ENCODE measurements around the gene PSMD10. TPM values are rescaled to one million over a fixed set of nuclear protein-coding genes. Genes with fewer than 3 reads are reported as not detected.
A peak's percentile ranks its signal among the peaks of the same experiment; 100 is the strongest.

PSMD10 gene
- polyA plus RNA-seq, 1 donor from 2014 or later = 50.8 TPM

DNA sequence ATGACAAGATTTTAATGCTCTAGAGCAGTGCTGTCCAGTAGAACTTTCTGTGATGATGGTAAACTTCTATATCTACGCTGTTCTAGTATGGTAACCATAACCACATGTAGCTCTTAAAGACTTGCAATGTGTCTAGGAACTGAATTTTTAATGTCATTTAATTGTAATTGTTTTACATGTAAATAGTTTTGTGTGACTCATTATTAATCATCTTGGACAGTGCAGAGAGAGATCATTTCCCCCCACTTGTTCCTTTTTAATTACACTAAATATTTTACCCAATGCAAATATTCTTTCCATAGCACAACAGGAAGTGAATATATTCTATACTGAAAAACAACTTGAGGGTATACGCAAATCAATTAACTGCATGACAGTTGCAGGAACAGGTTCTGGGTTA is 6.0 kb upstream of the PSMD10 start:
- H3K4me3 Mint-ChIP-seq = no peak overlapping the region
- H3K4me1 Mint-ChIP-seq = peaks cover 0 to 5% (median 0%) of the 10 kb centered on the region in 3 donors
- H3K36me3 Mint-ChIP-seq = no peaks in the 10 kb centered on the region
- no peaks in the 10 kb centered on the region for H3K27me3 Mint-ChIP-seq
- no peaks in the 10 kb centered on the region for H3K9me3 Mint-ChIP-seq
- H3K27ac Mint-ChIP-seq = no peak overlapping the region

GRCh38 chrX:108091878-108092291 is 543 bp upstream of the PSMD10 start:
- H3K36me3 Mint-ChIP-seq = no peaks in the 10 kb centered on the region
- H3K9me3 Mint-ChIP-seq = no peaks in the 10 kb centered on the region
- no peaks in the 10 kb centered on the region for H3K27me3 Mint-ChIP-seq
- H3K27ac Mint-ChIP-seq = no peak overlapping the region
- peaks cover 0 to 5% (median 3%) of the 10 kb centered on the region in 3 donors for H3K4me1 Mint-ChIP-seq
- H3K4me3 Mint-ChIP-seq = no peak overlapping the region

- Mint-ChIP-seq H3K27me3 (no peaks in the 10 kb centered on the region), H3K36me3 (no peaks in the 10 kb centered on the region), H3K4me1 (peaks cover 0 to 5% (median 3%) of the 10 kb centered on the region in 3 donors), H3K9me3 (no peaks in the 10 kb centered on the region), H3K27ac (no peak overlapping the region), H3K4me3 (no peak overlapping the region)
Observed at GRCh38 chrX:108090491-108091263, 665 bp downstream of the PSMD10 start.

GRCh38 chrX:108088511-108088910 is 2.8 kb downstream of the PSMD10 start:
- Mint-ChIP-seq H3K27ac (peak overlapping the region in 1 of 3 donors; percentile 33), H3K27me3 (no peaks in the 10 kb centered on the region), H3K4me1 (peaks cover 0 to 5% (median 3%) of the 10 kb centered on the region in 3 donors), H3K36me3 (no peaks in the 10 kb centered on the region), H3K4me3 (no peak overlapping the region), H3K9me3 (no peaks in the 10 kb centered on the region)

DNA sequence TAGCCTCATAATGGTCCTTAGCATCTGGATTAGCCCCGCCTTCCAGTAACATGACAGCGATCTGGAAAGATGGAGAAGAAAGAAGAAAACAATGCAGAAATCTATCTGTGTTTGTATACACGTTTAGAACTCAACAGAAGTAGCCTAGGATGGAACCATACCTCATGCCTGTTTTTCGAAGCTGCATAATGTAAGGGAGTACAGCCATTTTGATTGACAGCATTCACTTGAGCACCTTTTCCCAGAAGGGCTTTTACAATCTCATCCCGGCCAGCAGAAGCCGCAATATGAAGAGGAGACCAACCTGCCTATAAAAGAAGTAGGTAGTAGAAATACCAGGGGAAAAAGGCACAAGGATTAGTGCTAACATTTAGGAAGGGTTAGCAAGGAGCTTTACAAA is 3.5 kb downstream of the PSMD10 start:
- Mint-ChIP-seq H3K27ac (no peak overlapping the region), H3K4me3 (no peak overlapping the region), H3K27me3 (no peaks in the 10 kb centered on the region), H3K36me3 (no peaks in the 10 kb centered on the region), H3K9me3 (no peaks in the 10 kb centered on the region), H3K4me1 (peaks cover 0 to 5% (median 0%) of the 10 kb centered on the region in 3 donors)

GRCh38 chrX:108081110-108081509 is 10.2 kb downstream of the PSMD10 start:
- H3K4me3 Mint-ChIP-seq = no peak overlapping the region
- no peaks in the 10 kb centered on the region for H3K27me3 Mint-ChIP-seq
- no peaks in the 10 kb centered on the region for H3K36me3 Mint-ChIP-seq
- no peak overlapping the region for H3K27ac Mint-ChIP-seq
- no peaks in the 10 kb centered on the region for H3K4me1 Mint-ChIP-seq
- no peaks in the 10 kb centered on the region for H3K9me3 Mint-ChIP-seq

GRCh38 chrX:108072746-108073145 is 18.6 kb downstream of the PSMD10 start:
- peaks cover 2% of the 10 kb centered on the region for H3K36me3 Mint-ChIP-seq
- H3K27me3 Mint-ChIP-seq = peaks cover 3% of the 10 kb centered on the region
- H3K4me1 Mint-ChIP-seq = peaks cover 0 to 1% (median 0%) of the 10 kb centered on the region in 3 donors
- no peak overlapping the region for H3K4me3 Mint-ChIP-seq
- no peaks in the 10 kb centered on the region for H3K9me3 Mint-ChIP-seq
- no peak overlapping the region for H3K27ac Mint-ChIP-seq

- peaks cover 0 to 1% (median 0%) of the 10 kb centered on the region in 3 donors for H3K4me1 Mint-ChIP-seq
- H3K4me3 Mint-ChIP-seq = no peak overlapping the region
- H3K27ac Mint-ChIP-seq = no peak overlapping the region
- H3K27me3 Mint-ChIP-seq = peaks cover 3% of the 10 kb centered on the region
- no peaks in the 10 kb centered on the region for H3K9me3 Mint-ChIP-seq
- H3K36me3 Mint-ChIP-seq = peaks cover 2% of the 10 kb centered on the region
Observed at GRCh38 chrX:108071578-108071977, 19.8 kb downstream of the PSMD10 start.

GRCh38 chrX:108070891-108071290 is 20.5 kb downstream of the PSMD10 start:
- no peak overlapping the region for H3K27ac Mint-ChIP-seq
- H3K4me1 Mint-ChIP-seq = peaks cover 0 to 1% (median 0%) of the 10 kb centered on the region in 3 donors
- no peaks in the 10 kb centered on the region for H3K9me3 Mint-ChIP-seq
- peaks cover 2% of the 10 kb centered on the region for H3K36me3 Mint-ChIP-seq
- H3K27me3 Mint-ChIP-seq = peaks cover 3% of the 10 kb centered on the region
- H3K4me3 Mint-ChIP-seq = no peak overlapping the region

- no peak overlapping the region for H3K4me3 Mint-ChIP-seq
- H3K4me1 Mint-ChIP-seq = peaks cover 0 to 1% (median 0%) of the 10 kb centered on the region in 3 donors
- no peak overlapping the region for H3K27ac Mint-ChIP-seq
- H3K27me3 Mint-ChIP-seq = peaks cover 3% of the 10 kb centered on the region
- H3K9me3 Mint-ChIP-seq = no peaks in the 10 kb centered on the region
- no peaks in the 10 kb centered on the region for H3K36me3 Mint-ChIP-seq
Observed at GRCh38 chrX:108068121-108068520, 23.2 kb downstream of the PSMD10 start.

- no peaks in the 10 kb centered on the region for H3K4me1 Mint-ChIP-seq
- H3K36me3 Mint-ChIP-seq = no peaks in the 10 kb centered on the region
- no peak overlapping the region for H3K4me3 Mint-ChIP-seq
- peaks cover 3% of the 10 kb centered on the region for H3K27me3 Mint-ChIP-seq
- H3K27ac Mint-ChIP-seq = no peak overlapping the region
- H3K9me3 Mint-ChIP-seq = no peaks in the 10 kb centered on the region
Observed at GRCh38 chrX:108064613-108065012, 26.7 kb downstream of the PSMD10 start.

GRCh38 chrX:108064001-108064400 is 27.3 kb downstream of the PSMD10 start:
- Mint-ChIP-seq H3K36me3 (no peaks in the 10 kb centered on the region), H3K9me3 (no peaks in the 10 kb centered on the region), H3K27ac (no peak overlapping the region), H3K4me1 (no peaks in the 10 kb centered on the region), H3K27me3 (peaks cover 3% of the 10 kb centered on the region), H3K4me3 (no peak overlapping the region)

- no peaks in the 10 kb centered on the region for H3K27me3 Mint-ChIP-seq
- no peaks in the 10 kb centered on the region for H3K36me3 Mint-ChIP-seq
- H3K27ac Mint-ChIP-seq = no peak overlapping the region
- H3K4me3 Mint-ChIP-seq = no peak overlapping the region
- H3K4me1 Mint-ChIP-seq = no peaks in the 10 kb centered on the region
- no peaks in the 10 kb centered on the region for H3K9me3 Mint-ChIP-seq
Observed at GRCh38 chrX:108059801-108060200, 31.5 kb downstream of the PSMD10 start.

DNA sequence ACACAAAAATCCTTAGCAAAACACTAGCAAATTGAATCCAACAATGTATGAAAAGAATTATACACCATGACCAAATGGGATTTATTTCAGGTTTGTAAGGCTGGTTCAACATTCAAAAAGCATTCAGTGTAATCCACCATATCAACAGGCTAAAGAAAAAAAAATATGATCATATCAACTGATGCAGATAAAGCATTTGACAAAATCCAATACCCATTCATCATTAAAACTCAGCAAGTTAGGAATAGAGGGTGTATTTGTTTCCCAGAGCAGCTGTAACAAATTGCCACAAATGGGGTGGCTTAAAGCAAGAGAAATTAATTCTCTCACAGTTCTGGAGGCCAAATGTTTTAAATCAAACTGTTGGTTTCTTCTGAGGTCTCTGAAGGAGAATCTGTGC is 35.8 kb downstream of the PSMD10 start:
- no peaks in the 10 kb centered on the region for H3K36me3 Mint-ChIP-seq
- no peak overlapping the region for H3K4me3 Mint-ChIP-seq
- H3K27me3 Mint-ChIP-seq = peaks cover 6% of the 10 kb centered on the region
- no peak overlapping the region for H3K27ac Mint-ChIP-seq
- no peaks in the 10 kb centered on the region for H3K4me1 Mint-ChIP-seq
- H3K9me3 Mint-ChIP-seq = no peaks in the 10 kb centered on the region

DNA sequence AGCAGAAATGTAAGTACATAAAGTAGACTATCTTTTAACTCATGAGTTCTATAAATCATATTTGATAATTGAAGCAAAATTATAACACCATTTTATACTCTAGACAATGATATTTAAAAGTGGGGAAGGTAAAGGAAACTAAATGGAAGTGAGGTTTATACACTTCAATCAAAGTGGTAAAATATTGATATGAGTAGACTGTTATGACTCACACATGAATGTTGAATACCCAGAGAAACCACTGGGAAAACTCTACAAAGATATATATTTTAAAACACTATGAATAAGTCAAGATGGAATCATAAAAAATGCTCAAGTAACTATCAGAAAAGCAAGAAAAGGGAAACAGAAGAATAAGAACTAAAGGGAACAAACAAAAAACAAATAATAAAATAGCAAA is 38.1 kb downstream of the PSMD10 start:
- no peaks in the 10 kb centered on the region for H3K36me3 Mint-ChIP-seq
- H3K9me3 Mint-ChIP-seq = no peaks in the 10 kb centered on the region
- no peak overlapping the region for H3K4me3 Mint-ChIP-seq
- peaks cover 8% of the 10 kb centered on the region for H3K27me3 Mint-ChIP-seq
- H3K4me1 Mint-ChIP-seq = no peaks in the 10 kb centered on the region
- no peak overlapping the region for H3K27ac Mint-ChIP-seq

DNA sequence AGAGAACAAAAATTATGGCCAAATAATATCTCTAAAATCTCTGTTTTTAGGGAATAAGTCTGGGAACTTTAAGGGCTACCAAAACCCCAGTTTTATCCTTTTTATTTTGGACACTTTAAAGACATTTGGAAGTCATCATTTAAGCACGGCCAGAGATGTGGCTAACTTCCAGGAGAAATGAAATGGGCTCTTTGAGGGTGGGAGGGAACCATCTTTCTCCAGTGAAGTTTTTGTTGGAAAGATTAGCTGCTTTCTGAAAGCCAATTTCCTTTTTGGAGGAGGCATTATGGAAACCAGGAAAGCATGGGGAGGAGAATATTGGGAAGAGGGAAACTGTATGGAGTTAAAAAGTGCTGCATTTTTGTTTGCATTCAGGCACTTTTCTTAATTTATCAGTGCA is 41.7 kb downstream of the PSMD10 start:
- Mint-ChIP-seq H3K27ac (no peak overlapping the region), H3K4me3 (no peak overlapping the region), H3K36me3 (no peaks in the 10 kb centered on the region), H3K27me3 (peaks cover 8% of the 10 kb centered on the region), H3K9me3 (no peaks in the 10 kb centered on the region), H3K4me1 (no peaks in the 10 kb centered on the region)
